GM12865 (cell line): ENCODE results near the gene APOL3.
A peak's percentile ranks its signal among the peaks of the same experiment; 100 is the strongest.
"Not testable (repeated sequence)": the region's sequence is repeated elsewhere in the genome, so short reads cannot be mapped to it uniquely, and the experiment has no call there.

Experiments
- DNase-seq: peaks from one replicate; pipeline ENCODE4 v3.0.0; 2010; ENCODE audit warnings: low read depth
- H3K4me3 ChIP-seq: 2 replicates; pipeline ENCODE4 v1.5.1; 2011; ENCODE audit warnings: mild to moderate bottlenecking, low read depth, low read length, control low read depth
- TF ChIP-seq, protein P1 (sequence below): IDR thresholded peaks from 2 replicates; pipeline ENCODE4 v1.5.1; 2011; ENCODE audit warnings: low read length, control low read depth, low read depth, inconsistent platforms; ENCODE audit not compliant: insufficient read depth; ENCODE audit errors: missing control alignments

APOL3 gene

DNA sequence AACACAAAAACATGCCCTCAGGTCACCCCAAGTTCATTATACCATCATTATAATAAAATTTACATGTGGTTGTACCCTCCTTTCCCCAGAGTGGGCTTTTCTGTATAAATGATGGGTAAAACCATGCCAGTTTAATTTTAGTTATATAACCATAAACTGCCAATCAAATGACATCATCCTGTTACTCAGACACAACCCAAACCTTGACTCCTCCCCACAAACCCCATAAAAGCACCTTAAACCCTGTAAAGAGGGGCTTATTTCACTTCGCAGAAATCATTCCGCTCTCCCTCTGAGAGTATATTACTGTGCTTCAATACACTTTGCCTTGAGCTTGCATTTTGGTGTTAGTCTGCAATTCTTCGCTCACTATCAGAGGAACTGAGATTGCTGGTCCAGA lies 5.5 kb upstream of the APOL3 start:
- no peak for DNase-seq
- no peak overlapping the region for H3K4me3 ChIP-seq
- TF ChIP-seq, protein P1, sequence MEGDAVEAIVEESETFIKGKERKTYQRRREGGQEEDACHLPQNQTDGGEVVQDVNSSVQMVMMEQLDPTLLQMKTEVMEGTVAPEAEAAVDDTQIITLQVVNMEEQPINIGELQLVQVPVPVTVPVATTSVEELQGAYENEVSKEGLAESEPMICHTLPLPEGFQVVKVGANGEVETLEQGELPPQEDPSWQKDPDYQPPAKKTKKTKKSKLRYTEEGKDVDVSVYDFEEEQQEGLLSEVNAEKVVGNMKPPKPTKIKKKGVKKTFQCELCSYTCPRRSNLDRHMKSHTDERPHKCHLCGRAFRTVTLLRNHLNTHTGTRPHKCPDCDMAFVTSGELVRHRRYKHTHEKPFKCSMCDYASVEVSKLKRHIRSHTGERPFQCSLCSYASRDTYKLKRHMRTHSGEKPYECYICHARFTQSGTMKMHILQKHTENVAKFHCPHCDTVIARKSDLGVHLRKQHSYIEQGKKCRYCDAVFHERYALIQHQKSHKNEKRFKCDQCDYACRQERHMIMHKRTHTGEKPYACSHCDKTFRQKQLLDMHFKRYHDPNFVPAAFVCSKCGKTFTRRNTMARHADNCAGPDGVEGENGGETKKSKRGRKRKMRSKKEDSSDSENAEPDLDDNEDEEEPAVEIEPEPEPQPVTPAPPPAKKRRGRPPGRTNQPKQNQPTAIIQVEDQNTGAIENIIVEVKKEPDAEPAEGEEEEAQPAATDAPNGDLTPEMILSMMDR = no peak

DNA sequence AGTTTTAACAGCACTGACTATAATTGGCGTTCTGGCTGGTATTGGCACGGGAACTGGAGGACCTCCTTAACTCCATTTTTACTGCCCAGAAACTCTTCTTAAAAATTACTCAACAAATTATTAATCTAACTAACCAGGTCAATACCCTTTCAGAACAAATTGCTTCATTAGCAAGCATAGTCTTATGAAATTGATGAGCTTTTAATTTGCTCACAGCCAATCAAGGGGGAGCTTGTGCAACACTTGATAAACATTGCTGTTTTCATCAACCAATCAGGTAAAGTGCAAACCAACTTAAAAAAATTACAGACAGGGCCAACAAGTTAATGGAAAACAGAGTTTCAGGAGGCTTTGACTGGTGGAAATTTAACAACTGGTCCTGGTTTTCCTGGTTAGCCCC lies 4.6 kb upstream of the APOL3 start:
- TF ChIP-seq, protein P1 = no peak
- no peak for DNase-seq
- H3K4me3 ChIP-seq = no peak overlapping the region

DNA sequence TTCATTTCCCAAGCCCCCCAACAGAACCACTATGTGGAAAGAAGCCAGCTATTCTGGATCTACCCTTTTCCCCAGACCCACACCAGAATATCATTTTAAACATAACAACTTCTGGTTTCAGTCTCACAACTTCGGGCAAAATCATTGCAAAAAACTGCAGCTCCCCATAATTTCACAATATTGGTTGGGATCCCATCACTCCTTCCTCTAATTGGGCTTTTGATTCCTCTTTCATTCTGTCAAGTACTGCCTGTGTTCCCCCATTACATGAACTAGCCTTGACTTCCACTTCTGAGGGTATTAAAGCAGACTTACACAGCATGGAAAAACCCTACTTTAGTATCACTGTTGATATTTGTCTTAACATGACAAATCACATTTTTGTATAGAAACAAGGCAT lies 4.1 kb upstream of the APOL3 start:
- no peak overlapping the region for H3K4me3 ChIP-seq
- no peak for DNase-seq
- TF ChIP-seq, protein P1 = no peak

DNA sequence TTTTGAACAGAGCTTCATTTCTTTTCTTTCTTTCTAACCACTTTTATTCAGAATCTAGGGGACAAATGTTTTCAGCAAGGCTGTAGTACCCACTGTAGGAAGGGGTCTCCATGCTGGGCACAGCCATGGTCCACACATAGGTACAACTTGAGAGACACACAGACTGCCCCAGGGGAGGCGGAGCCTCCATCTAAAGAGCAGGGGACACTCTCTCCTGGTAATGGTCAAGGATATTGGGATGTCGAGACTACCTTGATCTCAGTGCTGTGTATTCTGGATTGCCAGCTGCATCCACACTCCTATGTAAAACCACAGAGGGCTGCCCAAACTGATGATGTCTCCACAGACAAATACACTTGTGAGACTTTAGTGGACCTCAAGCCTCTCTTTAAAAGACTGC lies 2.9 kb upstream of the APOL3 start:
- H3K4me3 ChIP-seq = peak overlapping the region; percentile 40; the same call in 1 of the 2 replicates
- DNase-seq = no peak
- TF ChIP-seq, protein P1 = no peak

DNA sequence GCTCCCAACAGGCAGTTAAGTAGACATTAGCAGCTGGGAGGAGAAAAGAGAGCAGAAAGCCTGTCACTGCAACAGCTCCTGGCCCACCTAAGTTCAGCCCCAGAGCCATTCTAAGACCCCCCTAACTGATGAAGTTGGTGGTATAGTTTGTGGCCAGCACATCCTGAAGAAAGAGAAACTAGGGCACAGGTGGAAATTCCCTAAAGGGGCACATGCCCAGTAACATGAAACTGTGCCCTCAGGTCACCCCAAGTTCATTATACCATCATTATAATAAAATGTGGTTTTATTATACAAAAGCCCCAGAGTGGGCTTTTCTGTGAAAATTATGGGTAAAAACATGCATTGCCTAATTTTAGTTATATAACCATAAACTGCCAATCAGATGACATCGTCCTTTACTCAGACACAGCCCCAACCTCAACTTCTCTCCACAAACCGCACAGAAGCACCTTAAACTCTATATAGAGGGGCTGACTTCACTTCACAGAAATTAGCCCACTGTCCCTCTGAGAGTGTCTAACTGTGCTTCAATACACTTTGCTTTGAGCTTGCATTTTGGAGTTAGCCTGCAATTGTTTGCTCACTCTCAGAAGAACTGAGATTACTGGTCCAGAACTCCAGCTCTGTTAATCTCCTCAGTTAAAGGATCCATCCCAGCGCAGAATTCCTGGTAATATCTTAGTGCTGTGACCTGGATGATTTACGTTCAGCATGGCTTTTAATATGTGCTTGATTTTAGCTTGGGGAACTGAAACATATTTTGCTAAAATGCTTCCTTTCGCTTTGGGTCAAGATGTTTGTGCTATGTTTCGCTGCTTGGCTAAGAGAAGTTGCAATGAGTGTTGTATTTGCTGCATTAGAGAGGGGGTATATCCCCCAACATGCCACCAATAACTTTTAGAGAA lies 1.8 kb upstream of the APOL3 start:
- DNase-seq = peak; percentile 76
- TF ChIP-seq, protein P1 = no peak
- H3K4me3 ChIP-seq = peak overlapping the region; percentile 40

DNA sequence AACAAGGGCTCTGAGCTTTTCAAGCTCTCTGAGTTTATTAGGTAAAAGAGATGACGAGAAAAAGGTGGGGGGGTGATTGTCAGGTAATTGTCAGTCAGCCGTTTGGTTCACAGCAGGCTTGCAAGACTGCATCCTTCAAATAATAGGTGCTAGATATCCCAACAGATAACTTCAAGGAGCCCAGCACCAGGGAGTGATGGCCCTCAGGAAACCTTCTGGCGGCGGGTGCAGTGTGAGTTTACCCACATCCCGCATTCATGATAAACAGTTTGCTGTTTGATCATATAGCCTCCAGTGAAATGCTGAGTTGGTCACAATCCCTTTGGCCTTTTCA lies 1.2 kb upstream of the APOL3 start:
- peak overlapping the region; percentile 64 for H3K4me3 ChIP-seq
- not testable (repeated sequence) for DNase-seq

DNA sequence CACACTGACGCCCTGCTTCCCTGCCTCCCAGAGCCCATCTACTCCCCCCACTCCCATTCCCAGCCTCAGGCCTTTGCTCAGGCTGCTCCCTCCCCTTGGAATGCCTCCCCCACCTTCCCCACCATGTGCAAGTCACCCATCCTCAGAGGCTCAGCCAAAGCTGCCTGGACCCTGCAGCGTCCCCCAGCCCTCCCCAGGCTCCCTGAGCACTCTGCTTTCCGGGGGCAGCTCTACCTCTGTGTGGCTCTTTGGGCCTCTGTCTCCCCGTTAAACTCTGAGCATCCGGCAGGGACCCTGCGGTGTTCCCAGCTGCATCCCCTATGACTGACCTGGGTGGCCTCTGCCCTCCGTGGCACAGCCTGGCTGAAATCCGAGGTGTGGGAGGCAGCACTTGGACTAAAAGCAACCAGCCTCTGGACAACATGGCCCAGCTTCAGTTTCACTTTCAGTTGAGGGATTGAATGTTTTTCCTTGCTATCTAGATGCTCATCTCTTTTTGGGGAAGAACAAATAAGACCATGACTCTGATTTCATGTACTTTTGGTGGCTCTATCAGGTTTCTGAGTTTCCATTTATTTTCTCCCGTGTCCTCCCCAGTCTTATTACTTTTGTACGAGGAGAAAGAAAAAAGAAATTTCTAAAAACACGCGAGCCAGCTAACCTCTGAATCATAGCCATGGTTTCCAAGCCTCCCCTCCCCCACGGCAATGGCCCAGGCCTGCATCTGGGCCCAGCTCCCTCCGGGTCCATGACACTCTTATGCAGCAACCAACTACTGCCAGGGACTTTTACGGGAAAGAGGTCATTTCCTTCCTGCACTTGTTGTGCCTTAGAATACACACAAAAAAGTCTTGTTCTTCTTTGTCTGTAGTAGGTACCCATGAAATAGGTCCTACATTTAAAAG lies 3.8 kb downstream of the APOL3 start:
- TF ChIP-seq, protein P1 = no peak
- peak; percentile 72 for DNase-seq
- peak overlapping the region; percentile 64 for H3K4me3 ChIP-seq
